NOMO-1 treated with dmso at 0.1 percent for 144 hours (cell line): Measurements from ENCODE around the gene ZDHHC14.
"Not testable (repeated sequence)": the region's sequence is repeated elsewhere in the genome, so short reads cannot be mapped to it uniquely, and the experiment has no call there.

Source experiments
- DNase-seq: peaks from one replicate; lab custom pipeline; 2025; ENCODE audit not compliant: unreplicated experiment; lab: John Stamatoyannopoulos, UW

Gene ZDHHC14

GRCh38 chr6:157405986-157406385 is 25.0 kb downstream of the ZDHHC14 start:
- no peak for DNase-seq

- peak; percentile 17 for DNase-seq
These were observed 25.7 kb downstream of the ZDHHC14 start for GRCh38 chr6:157406661-157407060.

GRCh38 chr6:157407646-157408045 is 26.7 kb downstream of the ZDHHC14 start:
- no peak for DNase-seq

GRCh38 chr6:157408427-157408826 is 27.4 kb downstream of the ZDHHC14 start:
- not testable (repeated sequence) for DNase-seq

GRCh38 chr6:157410045-157410444 is 29.1 kb downstream of the ZDHHC14 start:
- no peak for DNase-seq

GRCh38 chr6:157411368-157411767 is 30.4 kb downstream of the ZDHHC14 start:
- DNase-seq = no peak

- no peak for DNase-seq
These were observed 31.8 kb downstream of the ZDHHC14 start for GRCh38 chr6:157412791-157413190.

GRCh38 chr6:157420497-157420896 is 39.5 kb downstream of the ZDHHC14 start:
- no peak for DNase-seq

GRCh38 chr6:157424491-157425020 is 43.6 kb downstream of the ZDHHC14 start:
- DNase-seq = no peak

GRCh38 chr6:157427969-157428368 is 47.0 kb downstream of the ZDHHC14 start:
- no peak for DNase-seq

GRCh38 chr6:157428427-157429202 is 47.6 kb downstream of the ZDHHC14 start:
- DNase-seq = no peak

- no peak for DNase-seq
These were observed 48.3 kb downstream of the ZDHHC14 start for GRCh38 chr6:157429248-157429647.

- DNase-seq = no peak
These were observed 49.8 kb downstream of the ZDHHC14 start for GRCh38 chr6:157430834-157431233.

- DNase-seq = no peak
These were observed 51.4 kb downstream of the ZDHHC14 start for GRCh38 chr6:157432231-157432891.

GRCh38 chr6:157432892-157433265 is 51.9 kb downstream of the ZDHHC14 start:
- DNase-seq = no peak

GRCh38 chr6:157433678-157434081 is 52.7 kb downstream of the ZDHHC14 start:
- no peak for DNase-seq

GRCh38 chr6:157434349-157435033 is 53.5 kb downstream of the ZDHHC14 start:
- DNase-seq = no peak

- no peak for DNase-seq
These were observed 55.4 kb downstream of the ZDHHC14 start for GRCh38 chr6:157436219-157436943.

GRCh38 chr6:157436944-157437336 is 56.0 kb downstream of the ZDHHC14 start:
- DNase-seq = no peak

GRCh38 chr6:157438611-157439111 is 57.7 kb downstream of the ZDHHC14 start:
- no peak for DNase-seq

GRCh38 chr6:157440171-157440570 is 59.2 kb downstream of the ZDHHC14 start:
- no peak for DNase-seq
